A549 (cell line): ENCODE data around the gene FKBP7. TPM values are rescaled to one million over a fixed set of nuclear protein-coding genes. Genes with fewer than 3 reads are reported as not detected.

Experiments used
- ATAC-seq, 2 experiments: fragments of 200-7000 bp in 1 of 2; fragments of >200 bp in 1 of 2; cut with Nextera tagmentation in 1 of 2; cut with Tn5 transposase in 1 of 2; 3 replicates each; pipeline versions ENCODE4 v1.8.0 to v1.9.1; 2018 to 2020; ENCODE audit warnings: mild to moderate bottlenecking in 1 of 2, moderate library complexity in 1 of 2
- CTCF ChIA-PET: fragments of 300-600 bp; sonication (Branson Sonifier 250); formaldehyde crosslinking; extraction: SDS; loops from one replicate; lab custom pipeline; 2021; ENCODE audit warnings: antibody characterized with exemption, inconsistent platforms; lab: Yijun Ruan, JAX
- POLR2A ChIA-PET: fragments of 350-600 bp; formaldehyde crosslinking; extraction: SDS; loops from one replicate; lab custom pipeline; 2021; ENCODE audit warnings: antibody characterized with exemption, inconsistent platforms; lab: Yijun Ruan, JAX
- DNase-seq, 2 experiments: peaks; one replicate each; pipeline versions ENCODE4 v3.0.0 to v3.0.0-alpha.2; 2011 to 2016; ENCODE audit warnings: low read depth in 1 of 2, low spot score in 1 of 2
- FAIRE-seq: peaks from 2 replicates; lab custom pipeline; 2011; peaks lifted over from hg19 to GRCh38; lab: Jason Lieb, UNC
- H3K27ac ChIP-seq, 2 experiments: fragments of >200 bp; sonication (Bioruptor Twin); formaldehyde crosslinking; 3 replicates each; pipeline ENCODE4 v1.5.1; 2016 to 2017
- H3K4me1 ChIP-seq: fragments of >200 bp; sonication (Bioruptor Twin); formaldehyde crosslinking; 3 replicates; pipeline ENCODE4 v1.6.1; 2016
- H3K4me2 ChIP-seq: fragments of >200 bp; sonication (Bioruptor Twin); formaldehyde crosslinking; 3 replicates; pipeline ENCODE4 v1.6.1; 2016
- H3K4me3 ChIP-seq: fragments of >200 bp; sonication (Bioruptor Twin); formaldehyde crosslinking; 3 replicates; pipeline ENCODE4 v1.5.1; 2016
- H3K9me3 ChIP-seq: fragments of >200 bp; sonication (Bioruptor Twin); formaldehyde crosslinking; 3 replicates; pipeline ENCODE4 v1.6.1; 2016
- BHLHE40 ChIP-seq: IDR thresholded peaks from 2 replicates; pipeline ENCODE4 v1.6.1; 2012; ENCODE audit warnings: low read depth, low read length, inconsistent platforms
- CBX2 ChIP-seq: fragments of 200-600 bp; sonication (generic); IDR thresholded peaks from 2 replicates; pipeline ENCODE4 v1.6.1; 2016; ENCODE audit warnings: low read depth, mild to moderate bottlenecking, borderline replicate concordance
- CHD4 ChIP-seq: fragments of 200-600 bp; sonication (generic); IDR thresholded peaks from 2 replicates; pipeline ENCODE4 v1.6.1; 2016; ENCODE audit warnings: antibody characterized with exemption, mild to moderate bottlenecking, borderline replicate concordance
- EHMT2 ChIP-seq: fragments of 200-600 bp; sonication (generic); IDR thresholded peaks from 2 replicates; pipeline ENCODE4 v1.6.1; 2016; ENCODE audit warnings: antibody characterized with exemption, low read depth, mild to moderate bottlenecking, moderate library complexity
- FOSB ChIP-seq: fragments of 250-450 bp; sonication (Bioruptor Pico); IDR thresholded peaks from 2 replicates; pipeline ENCODE4 v1.5.0; 2020; ENCODE audit warnings: mild to moderate bottlenecking, moderate library complexity
- FOSL2 ChIP-seq, 2 experiments: fragments of 450-650 bp in 1 of 2; fragments of >200 bp in 1 of 2; sonication (Bioruptor Twin) in 1 of 2; formaldehyde crosslinking; IDR thresholded peaks; 2 replicates each; pipeline versions ENCODE4 v1.5.0 to v1.6.1; 2016 to 2020; ENCODE audit warnings: mild to moderate bottlenecking in 1 of 2, moderate library complexity in 1 of 2
- FOXS1 ChIP-seq: fragments of 250-450 bp; sonication (Bioruptor Pico); IDR thresholded peaks from 2 replicates; pipeline ENCODE4 v1.5.0; 2020; ENCODE audit warnings: mild to moderate bottlenecking, moderate library complexity
- HOXB13 ChIP-seq: fragments of 250-450 bp; sonication (Bioruptor Pico); IDR thresholded peaks from 2 replicates; pipeline ENCODE4 v1.5.0; 2020; ENCODE audit warnings: low read depth, mild to moderate bottlenecking, moderate library complexity
- KDM1A ChIP-seq: fragments of 200-600 bp; sonication (generic); IDR thresholded peaks from 2 replicates; pipeline ENCODE4 v1.6.1; 2016; ENCODE audit warnings: low read depth, mild to moderate bottlenecking
- KDM5A ChIP-seq: fragments of 200-600 bp; sonication (generic); IDR thresholded peaks from 2 replicates; pipeline ENCODE4 v1.6.1; 2016; ENCODE audit warnings: antibody characterized with exemption, mild to moderate bottlenecking
- MAFK ChIP-seq: fragments of 450-650 bp; IDR thresholded peaks from 2 replicates; pipeline ENCODE4 v1.6.1; 2014; ENCODE audit not compliant: partially characterized antibody
- NFE2L2 ChIP-seq: fragments of 150-350 bp; conservative IDR thresholded peaks from 2 replicates; pipeline ENCODE4 v1.6.1; 2014; ENCODE audit warnings: low read length
- POLR2AphosphoS2 ChIP-seq: conservative IDR thresholded peaks from 2 replicates; pipeline ENCODE4 v1.6.1; 2012; ENCODE audit warnings: low read length, improper control_type of control experiment, inconsistent platforms
- RARB ChIP-seq: fragments of 250-450 bp; sonication (Bioruptor Pico); IDR thresholded peaks from 2 replicates; pipeline ENCODE4 v1.8.0; 2021; ENCODE audit warnings: mild to moderate bottlenecking, moderate library complexity
- SMC3 ChIP-seq: fragments of >200 bp; sonication (Bioruptor Twin); formaldehyde crosslinking; IDR thresholded peaks from 3 replicates; pipeline ENCODE4 v1.6.1; 2018; ENCODE audit warnings: inconsistent platforms
- TP53 ChIP-seq: fragments of 250-450 bp; sonication (Bioruptor Pico); IDR thresholded peaks from 2 replicates; pipeline ENCODE4 v1.5.0; 2021; ENCODE audit warnings: mild to moderate bottlenecking, moderate library complexity
- ZC3H11A ChIP-seq: fragments of 450-650 bp; IDR thresholded peaks from 2 replicates; pipeline ENCODE4 v1.6.1; 2014; ENCODE audit warnings: antibody characterized with exemption, mild to moderate bottlenecking
- ZFP36 ChIP-seq: fragments of 450-650 bp; IDR thresholded peaks from 2 replicates; pipeline ENCODE4 v1.6.1; 2014; ENCODE audit warnings: borderline replicate concordance; ENCODE audit not compliant: partially characterized antibody
- WGBS: methylation state at CpG from one replicate; pipeline ENCODE4 v1.1.6; 2017; ENCODE audit errors: missing lambda C conversion rate; 5-methylcytosine and 5-hydroxymethylcytosine counted together
- polyA plus RNA-seq, 4 experiments: library from polyadenylated mRNA; depleted of rRNA in 3 of 4; stranded (reverse); fragments of >200 nt; fragmentation: RNase III in 1 of 4; extraction: RNeasy Plus Mini Kit Qiagen cat#74134 plus additional on column Dnase treatment in 1 of 4; gene quantifications; 2 replicates in 3 of 4; 3 replicates in 1 of 4; pipeline ENCODE4 v1.2.3, GENCODE V29; 2011 to 2017
- TF ChIP-seq, protein P1 (sequence below): fragments of >200 bp; sonication (Bioruptor Twin); formaldehyde crosslinking; IDR thresholded peaks from 2 replicates; pipeline ENCODE4 v1.6.1; 2016
- TF ChIP-seq, protein P2 (sequence below): fragments of 200-600 bp; sonication (generic); IDR thresholded peaks from 2 replicates; pipeline ENCODE4 v1.6.1; 2016; ENCODE audit warnings: antibody characterized with exemption, mild to moderate bottlenecking, moderate library complexity

The FKBP7 gene
- polyA plus RNA-seq, 2 of the 4 experiments (the other 2 are of a cell fraction), result 15.2 to 23.7 TPM

DNA sequence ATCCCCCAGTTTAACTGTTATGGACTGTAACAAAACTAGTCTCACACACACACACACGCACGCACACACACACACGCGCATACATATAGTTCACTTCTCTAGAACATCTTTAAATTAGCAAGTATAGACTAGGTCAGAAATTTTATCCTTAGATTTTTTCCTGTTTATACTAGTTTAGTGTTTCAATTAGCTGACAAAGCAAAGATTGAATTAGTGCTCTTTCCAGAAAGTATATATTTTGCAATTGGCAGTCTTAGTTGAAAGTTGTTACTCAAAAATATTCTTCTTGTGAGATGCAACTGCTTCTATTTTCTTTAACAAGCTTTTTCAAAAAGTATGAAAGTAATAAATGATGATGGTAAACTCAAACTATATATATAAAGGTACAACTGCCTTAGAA is 24.4 kb upstream of the FKBP7 start:
- FAIRE-seq, result no peak
- DNase-seq, result no peak
- no peaks in the 10 kb centered on the region for H3K9me3 ChIP-seq
- 78% methylated on average over 4 of the region's 4 CpGs for WGBS
- no peak overlapping the region for H3K27ac ChIP-seq
- no peak for ATAC-seq
- CTCF ChIA-PET, result interaction anchor here (1.3 kb wide), 1 partner anchor 14 kb away, joined by 4 read pairs; no protein-coding TSS in a partner anchor
- no peak overlapping the region for H3K4me3 ChIP-seq
- no peak overlapping the region for H3K4me2 ChIP-seq
- H3K4me1 ChIP-seq, result no peaks in the 10 kb centered on the region
- TF ChIP-seq MAFK (peak; percentile 19), KDM5A (no peak)
- TF ChIP-seq, protein P1, sequence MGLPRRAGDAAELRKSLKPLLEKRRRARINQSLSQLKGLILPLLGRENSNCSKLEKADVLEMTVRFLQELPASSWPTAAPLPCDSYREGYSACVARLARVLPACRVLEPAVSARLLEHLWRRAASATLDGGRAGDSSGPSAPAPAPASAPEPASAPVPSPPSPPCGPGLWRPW, result no peak
- POLR2A ChIA-PET, result no interaction called here

DNA sequence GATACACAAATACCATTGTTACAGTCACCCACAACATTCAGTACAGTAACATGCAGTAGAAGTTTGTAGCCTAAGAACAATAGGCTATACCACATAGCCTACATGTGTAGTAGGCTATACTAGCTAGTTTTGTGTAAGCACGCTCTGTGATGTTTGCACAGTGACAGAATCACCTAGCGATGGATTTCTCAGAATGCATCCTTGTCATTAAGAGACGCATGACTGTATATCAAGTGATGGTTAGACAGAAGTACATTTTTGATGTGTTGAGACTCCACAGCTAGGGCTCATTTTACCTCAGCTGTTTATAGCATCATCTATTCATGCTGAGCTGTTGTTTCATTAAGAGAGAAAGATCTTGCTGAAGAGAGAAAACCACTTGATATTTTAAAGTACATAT is 21.2 kb upstream of the FKBP7 start:
- CTCF ChIA-PET, result no interaction called here
- Histone ChIP-seq H3K4me3 (no peak overlapping the region), H3K27ac (no peak overlapping the region), H3K4me1 (no peaks in the 10 kb centered on the region), H3K4me2 (no peak overlapping the region), H3K9me3 (no peaks in the 10 kb centered on the region)
- DNase-seq, result no peak
- FAIRE-seq, result no peak
- 98% methylated on average over 3 of the region's 3 CpGs for WGBS
- POLR2A ChIA-PET, result no interaction called here
- no peak for ATAC-seq
- TF ChIP-seq BHLHE40 (no peak), SMC3 (no peak), HOXB13 (no peak), FOSB (CRISPR knock-in tag) (no peak), FOSL2 (IDR thresholded peaks at IDR 0.05) (no peak), FOSL2 (CRISPR knock-in tag; IDR thresholded peaks at IDR 0.05) (no peak), NFE2L2 (no peak), ZFP36 (no peak), ZC3H11A (no peak), CBX2 (no peak), FOXS1 (CRISPR knock-in tag) (no peak)
- TF ChIP-seq, protein P2, sequence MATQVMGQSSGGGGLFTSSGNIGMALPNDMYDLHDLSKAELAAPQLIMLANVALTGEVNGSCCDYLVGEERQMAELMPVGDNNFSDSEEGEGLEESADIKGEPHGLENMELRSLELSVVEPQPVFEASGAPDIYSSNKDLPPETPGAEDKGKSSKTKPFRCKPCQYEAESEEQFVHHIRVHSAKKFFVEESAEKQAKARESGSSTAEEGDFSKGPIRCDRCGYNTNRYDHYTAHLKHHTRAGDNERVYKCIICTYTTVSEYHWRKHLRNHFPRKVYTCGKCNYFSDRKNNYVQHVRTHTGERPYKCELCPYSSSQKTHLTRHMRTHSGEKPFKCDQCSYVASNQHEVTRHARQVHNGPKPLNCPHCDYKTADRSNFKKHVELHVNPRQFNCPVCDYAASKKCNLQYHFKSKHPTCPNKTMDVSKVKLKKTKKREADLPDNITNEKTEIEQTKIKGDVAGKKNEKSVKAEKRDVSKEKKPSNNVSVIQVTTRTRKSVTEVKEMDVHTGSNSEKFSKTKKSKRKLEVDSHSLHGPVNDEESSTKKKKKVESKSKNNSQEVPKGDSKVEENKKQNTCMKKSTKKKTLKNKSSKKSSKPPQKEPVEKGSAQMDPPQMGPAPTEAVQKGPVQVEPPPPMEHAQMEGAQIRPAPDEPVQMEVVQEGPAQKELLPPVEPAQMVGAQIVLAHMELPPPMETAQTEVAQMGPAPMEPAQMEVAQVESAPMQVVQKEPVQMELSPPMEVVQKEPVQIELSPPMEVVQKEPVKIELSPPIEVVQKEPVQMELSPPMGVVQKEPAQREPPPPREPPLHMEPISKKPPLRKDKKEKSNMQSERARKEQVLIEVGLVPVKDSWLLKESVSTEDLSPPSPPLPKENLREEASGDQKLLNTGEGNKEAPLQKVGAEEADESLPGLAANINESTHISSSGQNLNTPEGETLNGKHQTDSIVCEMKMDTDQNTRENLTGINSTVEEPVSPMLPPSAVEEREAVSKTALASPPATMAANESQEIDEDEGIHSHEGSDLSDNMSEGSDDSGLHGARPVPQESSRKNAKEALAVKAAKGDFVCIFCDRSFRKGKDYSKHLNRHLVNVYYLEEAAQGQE, result no peak
- TF ChIP-seq, all 56 proteins: peak for 0

DNA sequence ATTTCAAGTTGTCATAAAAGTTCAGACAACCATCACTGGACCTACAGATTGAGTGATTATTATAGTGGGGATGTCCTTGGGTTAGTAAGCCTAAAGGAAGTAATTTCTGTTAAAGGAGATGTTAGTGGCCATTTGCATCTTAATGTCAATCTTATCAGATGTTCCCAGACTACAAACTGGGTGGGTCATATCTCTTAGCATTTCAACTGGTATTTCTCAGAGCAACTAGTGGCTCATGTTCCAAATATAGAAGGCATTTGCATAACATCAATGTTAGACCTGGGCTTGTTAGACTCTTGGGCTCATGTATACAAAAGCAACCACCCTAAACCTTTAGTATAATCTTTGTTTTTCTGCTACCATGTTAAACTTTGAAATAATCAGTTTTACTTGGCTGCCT is 19.7 kb upstream of the FKBP7 start:
- no peak overlapping the region for H3K4me2 ChIP-seq
- no peak for TF ChIP-seq KDM1A
- TF ChIP-seq TP53 (CRISPR knock-in tag), result no peak
- TF ChIP-seq EHMT2, result no peak
- no peak for TF ChIP-seq CHD4
- no peak for TF ChIP-seq RARB (CRISPR knock-in tag)
- TF ChIP-seq POLR2AphosphoS2, result no peak
- no peak overlapping the region for H3K27ac ChIP-seq
- no peaks in the 10 kb centered on the region for H3K4me1 ChIP-seq
- FAIRE-seq (no peak), DNase-seq (no peak), ATAC-seq (no peak)
- CTCF ChIA-PET, result no interaction called here
- no peak overlapping the region for H3K4me3 ChIP-seq
- no peaks in the 10 kb centered on the region for H3K9me3 ChIP-seq
- POLR2A ChIA-PET, result no interaction called here
